Bronchus fibroblast of lung (primary cell): ENCODE data around the gene IL4. TPM values are rescaled to one million over a fixed set of nuclear protein-coding genes. Genes with fewer than 3 reads are reported as not detected.

ENCODE experiments used
- total RNA-seq: library from RNA; depleted of rRNA; stranded (reverse); fragments of >200 nt; gene quantifications from 2 replicates; pipeline ENCODE4 v1.2.3, GENCODE V29; 2015

IL4 gene
- total RNA-seq, result not detected in 2 replicates

DNA sequence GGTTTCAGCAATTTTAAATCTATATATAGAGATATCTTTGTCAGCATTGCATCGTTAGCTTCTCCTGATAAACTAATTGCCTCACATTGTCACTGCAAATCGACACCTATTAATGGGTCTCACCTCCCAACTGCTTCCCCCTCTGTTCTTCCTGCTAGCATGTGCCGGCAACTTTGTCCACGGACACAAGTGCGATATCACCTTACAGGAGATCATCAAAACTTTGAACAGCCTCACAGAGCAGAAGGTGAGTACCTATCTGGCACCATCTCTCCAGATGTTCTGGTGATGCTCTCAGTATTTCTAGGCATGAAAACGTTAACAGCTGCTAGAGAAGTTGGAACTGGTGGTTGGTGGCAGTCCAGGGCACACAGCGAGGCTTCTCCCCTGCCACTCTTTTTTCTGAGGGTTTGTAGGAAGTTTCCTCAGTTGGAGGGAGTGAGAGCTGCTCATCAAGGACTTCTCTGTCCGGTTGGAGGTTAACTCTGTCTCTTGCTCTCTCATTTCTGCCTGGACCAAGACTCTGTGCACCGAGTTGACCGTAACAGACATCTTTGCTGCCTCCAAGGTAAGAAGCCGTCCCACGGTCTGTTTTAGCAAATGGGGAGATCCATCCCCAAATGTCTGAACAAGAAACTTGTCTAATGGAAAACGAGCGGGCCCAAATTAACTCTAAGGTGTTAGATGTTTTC is at the start of gene IL4:
Gene IL4, plus strand, starts transcription at position 51 of the 692 bp plus-strand sequence. Its CDS starts 62 bp downstream, at position 113.

DNA sequence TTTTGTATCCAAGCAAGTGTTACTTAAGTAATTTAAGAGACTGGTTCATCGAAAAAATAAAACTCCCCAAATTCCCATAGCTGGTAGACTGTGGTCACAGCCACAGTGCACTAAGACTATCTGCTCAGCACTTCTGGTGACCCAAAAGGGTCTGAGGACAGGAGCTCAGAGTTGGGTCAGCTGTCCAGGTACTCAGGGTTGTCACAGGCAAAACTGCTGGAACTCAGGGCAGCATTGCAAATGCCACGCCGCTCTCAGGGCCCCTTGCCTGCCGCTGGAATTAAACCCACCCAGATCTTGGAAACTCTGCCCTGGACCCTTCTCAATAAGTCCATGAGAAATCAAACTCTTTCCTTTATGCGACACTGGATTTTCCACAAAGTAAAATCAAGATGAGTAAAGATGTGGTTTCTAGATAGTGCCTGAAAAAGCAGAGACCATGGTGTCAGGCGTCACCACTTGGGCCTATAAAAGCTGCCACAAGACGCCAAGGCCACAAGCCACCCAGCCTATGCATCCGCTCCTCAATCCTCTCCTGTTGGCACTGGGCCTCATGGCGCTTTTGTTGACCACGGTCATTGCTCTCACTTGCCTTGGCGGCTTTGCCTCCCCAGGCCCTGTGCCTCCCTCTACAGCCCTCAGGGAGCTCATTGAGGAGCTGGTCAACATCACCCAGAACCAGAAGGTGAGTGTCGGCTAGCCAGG is 16.0 kb upstream of the IL4 start, which contains the start of gene IL13:
Gene IL13, plus strand, starts transcription at position 498 of the 705 bp plus-strand sequence. Its CDS starts 14 bp downstream, at position 512.

Other genes starting within 250 kb of the IL4 start
- 12.9 and 13.1 TPM in 2 replicates for gene IRF1, start 183.2 kb upstream of the IL4 start, total RNA-seq
- not detected in 2 replicates for gene IL5, start 130.5 kb upstream of the IL4 start, total RNA-seq
- 9.1 and 10.4 TPM in 2 replicates for gene RAD50, start 117.0 kb upstream of the IL4 start, total RNA-seq
- not detected in 2 replicates for gene IL13, start 15.8 kb upstream of the IL4 start, total RNA-seq
- 3.1 and 3.4 TPM in 2 replicates for gene KIF3A, start 63.6 kb downstream of the IL4 start, total RNA-seq
- not detected in 2 replicates for gene CCNI2, start 73.4 kb downstream of the IL4 start, total RNA-seq
- 41.9 and 45.1 TPM in 2 replicates for gene SEPTIN8, start 103.2 kb downstream of the IL4 start, total RNA-seq
- under 0.01 TPM in 1 of 2 replicates, not detected in the other for gene SOWAHA, start 139.3 kb downstream of the IL4 start, total RNA-seq
- gene SHROOM1, start 156.7 kb downstream of the IL4 start, total RNA-seq, result 8.1 and 12.9 TPM in 2 replicates
- gene GDF9, start 192.5 kb downstream of the IL4 start, total RNA-seq, result 0.15 and 0.17 TPM in 2 replicates
- 186 and 237 TPM in 2 replicates for gene UQCRQ, start 192.7 kb downstream of the IL4 start, total RNA-seq
- 0.34 and 0.45 TPM in 2 replicates for gene LEAP2, start 199.7 kb downstream of the IL4 start, total RNA-seq